Thymus (tissue), 11 donors: ENCODE results near the gene ARHGAP15. TPM values are rescaled to one million over a fixed set of nuclear protein-coding genes. Genes with fewer than 3 reads are reported as not detected.

Experiments
- DNase-seq, 9 donors: peaks; one replicate each; pipeline ENCODE4 v3.0.0-alpha.2; 2013; ENCODE audit warnings: low spot score in 9 of 9, low read depth in 6 of 9, missing footprints in 1 of 9
- H3K27ac ChIP-seq, 2 donors: one replicate each; pipeline ENCODE4 v1.5.1; 2013; ENCODE audit warnings: control low read depth in 1 of 2, low read depth in 1 of 2, low read length in 1 of 2, mild to moderate bottlenecking in 1 of 2, moderate library complexity in 1 of 2
- H3K27me3 ChIP-seq, 2 donors: one replicate each; pipeline ENCODE4 v1.5.1; 2013; ENCODE audit warnings: low read length in 1 of 2; ENCODE audit not compliant: control insufficient read depth in 2 of 2, insufficient read depth in 1 of 2
- H3K36me3 ChIP-seq, 2 donors: one replicate each; pipeline ENCODE4 v1.5.1; 2013; ENCODE audit warnings: low read length in 1 of 2, mild to moderate bottlenecking in 1 of 2, moderate library complexity in 1 of 2; ENCODE audit not compliant: control insufficient read depth in 2 of 2, insufficient read depth in 2 of 2
- H3K4me1 ChIP-seq, 2 donors: one replicate each; pipeline ENCODE4 v1.5.1; 2013; ENCODE audit warnings: low read length in 2 of 2; ENCODE audit not compliant: control insufficient read depth in 2 of 2, insufficient read depth in 2 of 2
- H3K4me3 ChIP-seq, 2 donors: one replicate each; pipeline ENCODE4 v1.5.1; 2013; ENCODE audit warnings: low read length in 2 of 2, control low read depth in 1 of 2, mild to moderate bottlenecking in 1 of 2
- H3K9me3 ChIP-seq, 2 donors: one replicate each; pipeline ENCODE4 v1.5.1; 2013; ENCODE audit warnings: low read length in 1 of 2, mild to moderate bottlenecking in 1 of 2; ENCODE audit not compliant: control insufficient read depth in 2 of 2, insufficient read depth in 1 of 2
- WGBS: extraction: QIAGEN DNeasy Blood & Tissue Kit; methylation state at CpG from one replicate; pipeline ENCODE4 v1.1.7; 2013; 5-methylcytosine and 5-hydroxymethylcytosine counted together
- polyA plus RNA-seq: library from polyadenylated mRNA; stranded (reverse); fragments of 200-250 nt; gene quantifications from one replicate; pipeline ENCODE4 v1.2.3, GENCODE V29; 2013
- total RNA-seq: library from RNA; stranded (reverse); fragments of 120-200 nt; gene quantifications from one replicate; pipeline ENCODE4 v1.2.4, GENCODE V29; 2013
- donor health status: healthy.

The ARHGAP15 gene
- total and polyA plus RNA-seq, 2 donors: 55.8 to 182 TPM

DNA sequence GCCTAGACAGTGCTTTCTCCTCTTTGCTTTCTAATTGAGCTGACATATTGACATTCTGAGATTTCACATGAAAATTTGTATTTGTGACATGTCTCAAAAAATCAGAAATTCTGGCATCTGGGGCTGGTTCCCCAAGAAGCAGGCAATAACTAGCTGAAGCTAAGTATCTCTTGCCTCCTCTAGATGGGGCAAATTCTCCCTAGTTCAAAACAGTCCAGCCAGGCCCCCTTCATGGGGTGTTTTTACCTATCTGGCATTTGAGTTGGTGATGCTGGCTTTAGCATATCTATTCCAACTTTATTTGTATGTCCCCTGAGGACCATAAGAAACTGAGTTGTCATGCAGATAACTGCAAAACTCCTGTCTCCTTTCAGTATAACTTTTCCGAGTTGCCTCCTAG is 39.9 kb downstream of the ARHGAP15 start:
- H3K4me1 ChIP-seq: no peaks in the 10 kb centered on the region
- peaks cover 7 to 32% of the 10 kb centered on the region in 2 donors for H3K36me3 ChIP-seq
- H3K9me3 ChIP-seq: no peaks in the 10 kb centered on the region
- no peak for DNase-seq
- H3K27ac ChIP-seq: no peak overlapping the region
- 97% methylated on average over 1 of the region's 1 CpG for WGBS
- no peak overlapping the region for H3K4me3 ChIP-seq
- no peaks in the 10 kb centered on the region for H3K27me3 ChIP-seq

DNA sequence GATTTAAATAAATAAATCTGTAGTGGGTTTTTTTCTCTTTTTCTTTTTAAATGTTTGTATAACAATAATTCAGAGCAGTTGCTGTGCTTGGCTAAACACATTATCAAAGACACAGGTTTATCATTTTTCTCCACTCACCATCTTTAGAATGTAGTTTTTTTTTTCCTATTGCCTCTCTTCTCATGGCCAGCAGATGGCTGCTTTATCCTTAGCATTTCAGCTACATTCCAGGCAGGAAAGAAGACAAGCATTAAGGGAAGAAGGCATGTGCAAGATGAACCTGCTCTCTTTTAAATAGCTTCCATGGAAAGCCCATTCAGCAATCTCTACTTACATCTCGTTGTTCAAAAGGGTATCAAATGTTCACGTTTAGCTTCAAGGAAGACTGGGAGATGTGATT is 42.6 kb downstream of the ARHGAP15 start:
- Histone ChIP-seq H3K27ac (no peak overlapping the region), H3K4me3 (no peak overlapping the region), H3K27me3 (no peaks in the 10 kb centered on the region), H3K36me3 (peaks cover 7 to 32% of the 10 kb centered on the region in 2 donors), H3K9me3 (no peaks in the 10 kb centered on the region), H3K4me1 (no peaks in the 10 kb centered on the region)
- no peak for DNase-seq
- WGBS: 91% methylated on average over 2 of the region's 2 CpGs

GRCh38 chr2:143175438-143175837 is 46.2 kb downstream of the ARHGAP15 start:
- no peak overlapping the region for H3K27ac ChIP-seq
- DNase-seq: no peak
- WGBS: over 99% methylated on average over 2 of the region's 2 CpGs
- H3K4me1 ChIP-seq: no peaks in the 10 kb centered on the region
- peaks cover 0 to 3% of the 10 kb centered on the region in 2 donors for H3K9me3 ChIP-seq
- peaks cover 0 to 29% of the 10 kb centered on the region in 2 donors for H3K36me3 ChIP-seq
- H3K27me3 ChIP-seq: no peaks in the 10 kb centered on the region
- H3K4me3 ChIP-seq: no peak overlapping the region

DNA sequence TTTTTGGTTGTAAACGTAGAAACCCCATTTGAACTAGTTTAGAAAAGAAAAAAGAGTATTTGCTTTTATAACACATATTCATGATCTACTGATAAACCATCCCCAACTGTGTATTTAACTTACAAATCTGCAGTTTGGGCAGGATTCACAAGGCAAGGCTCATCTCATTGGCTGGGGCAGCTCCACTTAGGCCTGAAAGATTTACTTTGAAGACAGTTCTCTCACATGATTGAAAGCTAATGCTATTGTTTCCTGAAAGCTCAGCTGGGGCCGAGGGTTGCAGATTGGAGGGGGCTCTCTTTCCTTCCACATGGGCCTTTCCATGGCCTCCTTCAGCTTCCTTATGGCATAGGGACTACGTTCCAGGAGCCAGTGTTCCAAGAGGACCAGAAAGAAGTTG is 47.4 kb downstream of the ARHGAP15 start:
- no peak for DNase-seq
- H3K9me3 ChIP-seq: peaks cover 0 to 7% of the 10 kb centered on the region in 2 donors
- H3K27ac ChIP-seq: no peak overlapping the region
- peaks cover 0 to 25% of the 10 kb centered on the region in 2 donors for H3K36me3 ChIP-seq
- H3K4me3 ChIP-seq: no peak overlapping the region
- WGBS: 91% methylated on average over 3 of the region's 3 CpGs
- H3K27me3 ChIP-seq: no peaks in the 10 kb centered on the region
- H3K4me1 ChIP-seq: no peaks in the 10 kb centered on the region

GRCh38 chr2:143177096-143177786 is 48.0 kb downstream of the ARHGAP15 start:
- Histone ChIP-seq H3K9me3 (peaks cover 0 to 7% of the 10 kb centered on the region in 2 donors), H3K27ac (no peak overlapping the region), H3K36me3 (peaks cover 0 to 19% of the 10 kb centered on the region in 2 donors), H3K27me3 (no peaks in the 10 kb centered on the region), H3K4me1 (no peaks in the 10 kb centered on the region), H3K4me3 (no peak overlapping the region)
- DNase-seq: peak in 1 of 9 donors; percentile 13
- 93% methylated on average over 5 of the region's 5 CpGs for whole genome bisulfite sequencing

GRCh38 chr2:143181494-143181893 is 52.3 kb downstream of the ARHGAP15 start:
- Histone ChIP-seq H3K27me3 (no peaks in the 10 kb centered on the region), H3K36me3 (peaks cover 0 to 15% of the 10 kb centered on the region in 2 donors), H3K27ac (no peak overlapping the region), H3K9me3 (peaks cover 0 to 7% of the 10 kb centered on the region in 2 donors), H3K4me1 (no peaks in the 10 kb centered on the region), H3K4me3 (no peak overlapping the region)
- no peak for DNase-seq

- 97% methylated on average over 2 of the region's 2 CpGs for WGBS
- H3K9me3 ChIP-seq: peaks cover 0 to 7% of the 10 kb centered on the region in 2 donors
- peaks cover 0 to 15% of the 10 kb centered on the region in 2 donors for H3K36me3 ChIP-seq
- H3K4me1 ChIP-seq: no peaks in the 10 kb centered on the region
- H3K4me3 ChIP-seq: no peak overlapping the region
- no peak for DNase-seq
- no peaks in the 10 kb centered on the region for H3K27me3 ChIP-seq
- H3K27ac ChIP-seq: no peak overlapping the region
Measured at GRCh38 chr2:143182649-143183048, 53.4 kb downstream of the ARHGAP15 start.

DNA sequence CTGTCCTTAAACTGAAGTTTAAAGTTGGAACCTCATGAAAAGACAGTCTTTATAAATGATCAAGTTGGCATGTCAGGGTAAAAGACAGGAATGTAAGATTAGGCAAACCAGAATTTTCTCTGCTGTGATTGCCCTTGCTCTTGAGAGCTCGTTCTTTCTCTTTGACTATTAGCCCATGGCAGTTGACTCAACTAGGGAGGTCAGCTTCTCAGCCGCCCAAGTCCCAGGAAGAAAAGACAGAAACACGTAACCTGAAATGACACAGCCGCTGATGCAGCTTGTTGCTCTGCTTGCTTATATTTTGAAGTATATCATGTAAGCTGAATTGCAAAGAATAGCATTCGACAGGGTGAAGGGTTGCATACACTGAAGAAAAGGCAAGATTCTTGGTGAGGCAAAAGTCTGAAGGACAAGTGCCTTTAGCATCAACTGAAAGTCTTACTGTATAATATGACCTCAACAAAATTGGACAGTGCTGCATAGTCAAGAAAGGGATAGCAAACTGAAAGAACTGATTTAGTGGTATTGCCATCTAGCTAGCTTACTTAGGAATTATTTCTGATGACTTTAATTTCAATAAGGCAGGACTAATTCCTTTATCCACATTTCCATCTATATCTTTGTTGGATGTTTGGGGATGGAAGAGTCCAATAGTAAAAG is 54.7 kb downstream of the ARHGAP15 start:
- no peaks in the 10 kb centered on the region for H3K27me3 ChIP-seq
- H3K27ac ChIP-seq: no peak overlapping the region
- H3K36me3 ChIP-seq: peaks cover 0 to 8% of the 10 kb centered on the region in 2 donors
- no peak for DNase-seq
- WGBS: 96% methylated on average over 5 of the region's 5 CpGs
- H3K9me3 ChIP-seq: peaks cover 0 to 7% of the 10 kb centered on the region in 2 donors
- no peak overlapping the region for H3K4me3 ChIP-seq
- H3K4me1 ChIP-seq: no peaks in the 10 kb centered on the region

DNA sequence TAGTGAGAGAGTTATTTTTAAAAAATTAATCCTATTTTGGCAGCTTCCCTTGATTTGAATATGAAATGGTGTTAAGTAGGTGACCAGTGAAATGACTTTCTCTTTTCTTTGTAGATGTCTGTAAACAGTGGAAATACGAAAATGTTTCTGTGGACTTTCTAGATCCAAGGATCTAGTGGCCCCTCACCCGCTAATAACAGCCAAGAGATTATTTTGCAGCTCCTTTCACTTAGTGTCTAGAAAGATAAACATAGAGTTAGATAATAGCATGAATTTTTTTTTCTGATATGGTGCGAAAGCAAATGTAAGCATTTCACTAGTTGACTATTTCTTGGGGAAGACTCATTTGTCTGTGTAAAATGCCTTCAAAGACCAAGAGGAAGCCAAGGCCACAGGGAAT is 57.7 kb downstream of the ARHGAP15 start:
- Histone ChIP-seq H3K36me3 (peaks cover 5 to 7% of the 10 kb centered on the region in 2 donors), H3K9me3 (no peaks in the 10 kb centered on the region), H3K4me3 (no peak overlapping the region), H3K27me3 (no peaks in the 10 kb centered on the region), H3K4me1 (no peaks in the 10 kb centered on the region), H3K27ac (no peak overlapping the region)
- no peak for DNase-seq
- 81% methylated on average over 3 of the region's 3 CpGs for WGBS
